Activated CD4-positive, alpha-beta memory T cell treated with anti-CD3 and anti-CD28 coated beads for 36 hours (primary cell): ENCODE data around the gene SEMA5B. TPM values are rescaled to one million over a fixed set of nuclear protein-coding genes. Genes with fewer than 3 reads are reported as not detected.

Experiments
- CTCF ChIA-PET: fragments of 350-600 bp; sonication (Branson Sonifier 250); formaldehyde crosslinking; loops from one replicate; lab custom pipeline; 2021; ENCODE audit warnings: antibody characterized with exemption, inconsistent platforms; lab: Charles Lee
- POLR2A ChIA-PET: fragments of 350-600 bp; sonication (Branson Sonifier 250); formaldehyde crosslinking; loops from one replicate; lab custom pipeline; 2021; ENCODE audit warnings: antibody characterized with exemption; lab: Charles Lee
- DNase-seq: peaks from one replicate; pipeline ENCODE4 v3.0.0-alpha.2; 2020
- H3K27ac Mint-ChIP-seq: one replicate; pipeline ENCODE4 v1.8.0; 2021; ENCODE audit warnings: mixed read lengths
- H3K27me3 Mint-ChIP-seq: one replicate; pipeline ENCODE4 v1.8.0; 2021; ENCODE audit warnings: mixed read lengths
- H3K36me3 Mint-ChIP-seq: one replicate; pipeline ENCODE4 v1.8.0; 2021; ENCODE audit warnings: mixed read lengths
- H3K4me1 Mint-ChIP-seq: one replicate; pipeline ENCODE4 v1.8.0; 2021; ENCODE audit warnings: low read depth, mixed read lengths
- H3K4me3 Mint-ChIP-seq: one replicate; pipeline ENCODE4 v1.8.0; 2021; ENCODE audit warnings: mild to moderate bottlenecking, mixed read lengths
- H3K9me3 Mint-ChIP-seq: one replicate; pipeline ENCODE4 v1.8.0; 2021; ENCODE audit warnings: mixed read lengths
- intact Hi-C: fragments of 100-400 bp; cut with micrococcal nuclease; formaldehyde crosslinking; loops from one replicate; pipeline ENCODE4 v1.15.1; 2023
- total RNA-seq, 2 experiments: library from RNA; stranded (reverse); gene quantifications; one replicate each; pipeline ENCODE4 v1.2.3, GENCODE V29; 2021

The SEMA5B gene, protein sequence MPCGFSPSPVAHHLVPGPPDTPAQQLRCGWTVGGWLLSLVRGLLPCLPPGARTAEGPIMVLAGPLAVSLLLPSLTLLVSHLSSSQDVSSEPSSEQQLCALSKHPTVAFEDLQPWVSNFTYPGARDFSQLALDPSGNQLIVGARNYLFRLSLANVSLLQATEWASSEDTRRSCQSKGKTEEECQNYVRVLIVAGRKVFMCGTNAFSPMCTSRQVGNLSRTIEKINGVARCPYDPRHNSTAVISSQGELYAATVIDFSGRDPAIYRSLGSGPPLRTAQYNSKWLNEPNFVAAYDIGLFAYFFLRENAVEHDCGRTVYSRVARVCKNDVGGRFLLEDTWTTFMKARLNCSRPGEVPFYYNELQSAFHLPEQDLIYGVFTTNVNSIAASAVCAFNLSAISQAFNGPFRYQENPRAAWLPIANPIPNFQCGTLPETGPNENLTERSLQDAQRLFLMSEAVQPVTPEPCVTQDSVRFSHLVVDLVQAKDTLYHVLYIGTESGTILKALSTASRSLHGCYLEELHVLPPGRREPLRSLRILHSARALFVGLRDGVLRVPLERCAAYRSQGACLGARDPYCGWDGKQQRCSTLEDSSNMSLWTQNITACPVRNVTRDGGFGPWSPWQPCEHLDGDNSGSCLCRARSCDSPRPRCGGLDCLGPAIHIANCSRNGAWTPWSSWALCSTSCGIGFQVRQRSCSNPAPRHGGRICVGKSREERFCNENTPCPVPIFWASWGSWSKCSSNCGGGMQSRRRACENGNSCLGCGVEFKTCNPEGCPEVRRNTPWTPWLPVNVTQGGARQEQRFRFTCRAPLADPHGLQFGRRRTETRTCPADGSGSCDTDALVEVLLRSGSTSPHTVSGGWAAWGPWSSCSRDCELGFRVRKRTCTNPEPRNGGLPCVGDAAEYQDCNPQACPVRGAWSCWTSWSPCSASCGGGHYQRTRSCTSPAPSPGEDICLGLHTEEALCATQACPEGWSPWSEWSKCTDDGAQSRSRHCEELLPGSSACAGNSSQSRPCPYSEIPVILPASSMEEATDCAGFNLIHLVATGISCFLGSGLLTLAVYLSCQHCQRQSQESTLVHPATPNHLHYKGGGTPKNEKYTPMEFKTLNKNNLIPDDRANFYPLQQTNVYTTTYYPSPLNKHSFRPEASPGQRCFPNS
- not detected for total RNA-seq

- Mint-ChIP-seq H3K27ac (no peak within 1 kb of the TSS), H3K36me3 (no peaks in the 10 kb centered on the region), H3K9me3 (no peaks in the 10 kb centered on the region), H3K4me1 (peaks cover 12% of the 10 kb centered on the region), H3K27me3 (peaks cover 54% of the 10 kb centered on the region), H3K4me3 (peak within 1 kb of the TSS; percentile 36)
- DNase-seq: peak; percentile 24
- POLR2A ChIA-PET: no interaction called here
- CTCF ChIA-PET: interaction anchor here (0.8 to 4.3 kb wide), 17 partner anchors 8 to 1480 kb away, joined by 3 to 28 read pairs (median 4); partner anchors contain the start of gene POLQ
- intact Hi-C loops: loop anchor here (1.0 to 10.0 kb wide), 5 partner anchors 84 to 1480 kb away; partner anchors contain the start of genes FAM162A, MIX23 and POLQ
Measured at GRCh38 chr3:123027292-123028232, at the start of gene SEMA5B. TSS of gene SEMA5B (minus strand) at chr3:123027763. CDS start at chr3:122961263, 66,500 bp downstream.

GRCh38 chr3:123076496-123077418 lies 49.2 kb upstream of the SEMA5B start:
- H3K27ac Mint-ChIP-seq: no peak overlapping the region
- H3K27me3 Mint-ChIP-seq: no peaks in the 10 kb centered on the region
- H3K4me3 Mint-ChIP-seq: no peak overlapping the region
- H3K4me1 Mint-ChIP-seq: peaks cover 12% of the 10 kb centered on the region
- POLR2A ChIA-PET: interaction anchor here (1.0 kb wide), 1 partner anchor 10 kb away, joined by 3 read pairs; the partner anchor contains the start of gene PDIA5
- no peaks in the 10 kb centered on the region for H3K36me3 Mint-ChIP-seq
- intact Hi-C loops: no loop called here
- DNase-seq: no peak
- no peaks in the 10 kb centered on the region for H3K9me3 Mint-ChIP-seq
- CTCF ChIA-PET: interaction anchor here (0.7 to 1.1 kb wide), 2 partner anchors 45 to 1628 kb away, joined by 3 read pairs; no protein-coding TSS in a partner anchor

- DNase-seq: no peak
- Mint-ChIP-seq H3K27ac (no peak overlapping the region), H3K4me3 (no peak overlapping the region), H3K4me1 (peaks cover 12% of the 10 kb centered on the region), H3K36me3 (no peaks in the 10 kb centered on the region), H3K9me3 (no peaks in the 10 kb centered on the region), H3K27me3 (no peaks in the 10 kb centered on the region)
- ChIA-PET POLR2A (interaction anchor here (1.0 kb wide), 1 partner anchor 9 kb away, joined by 3 read pairs; the partner anchor contains the start of gene PDIA5), CTCF (interaction anchor here (1.1 kb wide), 1 partner anchor 45 kb away, joined by 3 read pairs; no protein-coding TSS in a partner anchor)
- intact Hi-C loops: no loop called here
Measured at GRCh38 chr3:123076112-123076495, 48.5 kb upstream of the SEMA5B start.

- H3K4me1 Mint-ChIP-seq: peaks cover 12% of the 10 kb centered on the region
- CTCF ChIA-PET: interaction anchor here (0.6 kb wide), 1 partner anchor 272 kb away, joined by 3 read pairs; no protein-coding TSS in a partner anchor
- no peak overlapping the region for H3K4me3 Mint-ChIP-seq
- POLR2A ChIA-PET: no interaction called here
- H3K27me3 Mint-ChIP-seq: no peaks in the 10 kb centered on the region
- H3K36me3 Mint-ChIP-seq: no peaks in the 10 kb centered on the region
- no peak for DNase-seq
- intact Hi-C loops: no loop called here
- no peak overlapping the region for H3K27ac Mint-ChIP-seq
- no peaks in the 10 kb centered on the region for H3K9me3 Mint-ChIP-seq
Measured at GRCh38 chr3:123075359-123075758, 47.8 kb upstream of the SEMA5B start.

DNA sequence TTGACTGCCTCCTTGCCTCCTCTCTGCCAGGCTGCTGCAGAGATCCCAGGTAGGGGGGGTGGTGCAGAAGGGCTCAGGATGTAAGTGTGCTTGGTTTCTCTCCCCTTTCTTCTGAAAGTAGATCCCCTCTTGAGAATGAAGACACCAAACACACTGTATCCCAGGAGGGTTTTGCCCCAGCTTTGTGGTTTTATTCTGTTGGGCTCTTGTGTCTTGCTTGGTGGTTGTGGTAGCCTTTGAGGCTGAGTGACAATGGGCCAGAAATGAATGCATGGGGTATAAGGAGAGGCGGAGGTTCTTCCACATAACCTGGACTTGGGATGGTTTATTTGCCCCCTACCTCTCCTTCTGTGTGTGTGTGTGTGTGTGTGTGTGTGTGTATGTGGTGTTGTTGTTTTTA lies 45.0 kb upstream of the SEMA5B start:
- Mint-ChIP-seq H3K9me3 (no peaks in the 10 kb centered on the region), H3K27ac (no peak overlapping the region), H3K4me1 (peaks cover 26% of the 10 kb centered on the region), H3K27me3 (no peaks in the 10 kb centered on the region), H3K4me3 (no peak overlapping the region), H3K36me3 (no peaks in the 10 kb centered on the region)
- intact Hi-C loops: no loop called here
- ChIA-PET CTCF (no interaction called here), POLR2A (no interaction called here)
- DNase-seq: no peak

DNA sequence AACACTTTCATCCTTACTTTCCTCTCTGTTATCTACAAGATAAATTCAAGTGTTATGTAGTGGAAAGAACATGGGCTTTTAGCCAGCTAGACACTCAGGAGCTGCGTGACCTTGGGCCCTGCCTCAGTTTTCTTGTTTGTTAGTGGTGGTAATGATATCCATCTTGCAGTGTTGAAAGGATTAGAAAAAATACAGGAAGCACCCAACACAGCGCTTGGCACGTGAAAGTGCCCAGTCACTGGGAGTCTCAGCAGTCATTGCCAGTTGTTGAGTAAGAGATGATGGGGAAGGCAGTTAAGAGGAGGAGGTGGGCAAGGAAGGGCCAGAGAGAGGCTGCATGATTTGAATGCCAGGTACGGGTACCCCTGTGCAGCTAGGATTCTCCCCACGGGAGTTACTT lies 44.6 kb upstream of the SEMA5B start:
- H3K27me3 Mint-ChIP-seq: no peaks in the 10 kb centered on the region
- CTCF ChIA-PET: no interaction called here
- H3K4me3 Mint-ChIP-seq: no peak overlapping the region
- POLR2A ChIA-PET: no interaction called here
- H3K9me3 Mint-ChIP-seq: no peaks in the 10 kb centered on the region
- H3K36me3 Mint-ChIP-seq: no peaks in the 10 kb centered on the region
- peaks cover 26% of the 10 kb centered on the region for H3K4me1 Mint-ChIP-seq
- DNase-seq: no peak
- intact Hi-C loops: no loop called here
- no peak overlapping the region for H3K27ac Mint-ChIP-seq

GRCh38 chr3:123071581-123071980 lies 44.0 kb upstream of the SEMA5B start:
- no peaks in the 10 kb centered on the region for H3K9me3 Mint-ChIP-seq
- H3K4me1 Mint-ChIP-seq: peaks cover 29% of the 10 kb centered on the region
- no peak overlapping the region for H3K27ac Mint-ChIP-seq
- H3K4me3 Mint-ChIP-seq: no peak overlapping the region
- no peaks in the 10 kb centered on the region for H3K27me3 Mint-ChIP-seq
- no peaks in the 10 kb centered on the region for H3K36me3 Mint-ChIP-seq
- intact Hi-C loops: no loop called here
- ChIA-PET CTCF (no interaction called here), POLR2A (no interaction called here)
- no peak for DNase-seq

GRCh38 chr3:123071146-123071545 lies 43.6 kb upstream of the SEMA5B start:
- intact Hi-C loops: no loop called here
- Mint-ChIP-seq H3K4me1 (peaks cover 32% of the 10 kb centered on the region), H3K36me3 (no peaks in the 10 kb centered on the region), H3K27me3 (no peaks in the 10 kb centered on the region), H3K9me3 (no peaks in the 10 kb centered on the region), H3K4me3 (no peak overlapping the region), H3K27ac (no peak overlapping the region)
- ChIA-PET CTCF (no interaction called here), POLR2A (no interaction called here)
- DNase-seq: no peak

GRCh38 chr3:123070510-123070909 lies 42.9 kb upstream of the SEMA5B start:
- Mint-ChIP-seq H3K27me3 (no peaks in the 10 kb centered on the region), H3K4me1 (peaks cover 29% of the 10 kb centered on the region), H3K36me3 (no peaks in the 10 kb centered on the region), H3K27ac (no peak overlapping the region), H3K4me3 (no peak overlapping the region), H3K9me3 (no peaks in the 10 kb centered on the region)
- intact Hi-C loops: no loop called here
- POLR2A ChIA-PET: no interaction called here
- no peak for DNase-seq
- CTCF ChIA-PET: no interaction called here

DNA sequence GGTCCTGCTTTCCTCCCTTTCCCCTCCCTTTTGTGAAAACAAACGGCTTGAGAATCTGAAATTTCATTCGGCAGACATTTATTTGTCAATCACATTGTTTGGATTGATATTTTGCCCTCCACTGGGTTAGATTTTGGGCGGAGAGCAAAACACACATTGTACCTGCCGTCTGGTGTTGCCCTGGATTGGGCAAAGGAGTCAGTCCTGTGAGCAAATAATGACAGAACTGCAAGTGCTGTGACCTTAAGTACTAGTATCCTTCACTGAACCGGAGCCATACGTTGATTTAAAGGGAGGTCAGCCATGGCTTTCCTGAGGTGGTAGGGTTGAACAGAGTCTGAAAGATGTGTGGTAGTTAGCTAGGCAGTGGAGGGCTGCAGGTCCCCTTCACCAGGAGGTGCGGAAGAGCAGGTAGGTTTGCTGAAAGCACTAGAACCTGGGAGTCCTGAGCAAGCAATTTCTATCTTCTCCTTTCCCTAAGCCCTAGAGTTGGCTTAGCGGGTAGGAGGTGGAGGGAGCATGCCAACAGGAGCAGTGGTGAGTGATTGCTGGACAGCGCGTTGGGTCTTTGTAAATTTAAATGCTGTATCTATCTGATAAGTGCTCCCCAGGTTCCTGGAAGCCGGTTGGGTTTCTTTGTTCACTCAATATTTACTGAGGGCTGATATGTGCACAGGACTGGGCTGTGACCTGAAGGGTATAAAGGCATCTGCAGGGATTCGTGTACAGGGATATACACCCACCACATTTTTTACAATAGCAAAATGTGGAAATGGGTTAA lies 41.2 kb upstream of the SEMA5B start:
- H3K4me1 Mint-ChIP-seq: peaks cover 31% of the 10 kb centered on the region
- no peaks in the 10 kb centered on the region for H3K9me3 Mint-ChIP-seq
- H3K27ac Mint-ChIP-seq: no peak overlapping the region
- no peaks in the 10 kb centered on the region for H3K36me3 Mint-ChIP-seq
- no peaks in the 10 kb centered on the region for H3K27me3 Mint-ChIP-seq
- ChIA-PET POLR2A (no interaction called here), CTCF (no interaction called here)
- peak overlapping the region; percentile 81 for H3K4me3 Mint-ChIP-seq
- no peak for DNase-seq
- intact Hi-C loops: no loop called here
